GM23338 (cell line): ENCODE measurements around the gene CDH7.

Experiments
- EZH2 ChIP-seq: fragments of 200-600 bp; sonication (generic); IDR thresholded peaks from one replicate; pipeline ENCODE4 v1.8.0; 2017; ENCODE audit warnings: antibody characterized with exemption, mild to moderate bottlenecking, low read depth; ENCODE audit not compliant: unreplicated experiment
- EZH2phosphoT487 ChIP-seq: fragments of 200-600 bp; sonication (generic); IDR thresholded peaks from one replicate; pipeline ENCODE4 v1.8.1; 2018; ENCODE audit warnings: antibody characterized with exemption; ENCODE audit not compliant: unreplicated experiment
- POLR2AphosphoS5 ChIP-seq: IDR thresholded peaks from 2 replicates; pipeline ENCODE4 v1.6.1; 2016; ENCODE audit warnings: antibody characterized with exemption, low read depth

DNA sequence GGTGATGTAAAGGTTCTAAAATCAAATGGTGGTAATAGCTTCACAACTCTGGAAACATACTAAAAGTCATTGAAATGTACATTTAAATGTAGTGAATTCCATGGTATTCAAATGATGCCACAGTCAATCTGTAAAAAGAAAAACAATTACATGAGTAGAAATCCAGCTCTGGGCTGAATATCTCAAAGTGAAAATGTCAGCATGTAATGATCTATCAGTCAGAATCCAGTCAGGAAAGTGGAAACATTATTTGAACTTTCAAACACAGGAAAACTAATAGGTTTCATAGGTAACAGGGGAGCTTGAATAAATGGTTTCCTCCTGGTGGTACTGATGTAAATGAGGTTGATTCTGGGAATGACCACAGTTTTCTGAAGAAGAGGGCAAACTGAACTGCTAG lies 186.4 kb downstream of the CDH7 start:
- TF ChIP-seq EZH2 (no peak), EZH2phosphoT487 (no peak), POLR2AphosphoS5 (no peak)
